Kidney (tissue), 14 donors: ENCODE results near the gene ASB2. TPM values are rescaled to one million over a fixed set of nuclear protein-coding genes. Genes with fewer than 3 reads are reported as not detected.

Source experiments
- DNase-seq, 5 donors: peaks; one replicate each; pipeline ENCODE4 v3.0.0-alpha.2; 2013 to 2020
- FAIRE-seq: peaks from 2 replicates; lab custom pipeline; 2012; peaks lifted over from hg19 to GRCh38; lab: Jason Lieb, UNC
- H3K27ac ChIP-seq, 2 donors: one replicate each; pipeline ENCODE4 v1.7.0; 2013; ENCODE audit warnings: low read depth in 2 of 2, low read length in 2 of 2, inconsistent platforms in 1 of 2
- H3K27me3 ChIP-seq: one replicate; pipeline ENCODE4 v1.7.1; 2013; ENCODE audit warnings: low read length, inconsistent platforms; ENCODE audit not compliant: control insufficient read depth, insufficient read depth
- H3K36me3 ChIP-seq, 3 donors: one replicate each; pipeline versions ENCODE4 v1.7.0 to v1.7.1; 2013; ENCODE audit warnings: low read length in 3 of 3, control low read depth in 1 of 3, inconsistent platforms in 1 of 3; ENCODE audit not compliant: insufficient read depth in 3 of 3, control insufficient read depth in 2 of 3
- H3K4me1 ChIP-seq, 3 donors: one replicate each; pipeline versions ENCODE4 v1.7.0 to v1.7.1; 2013; ENCODE audit warnings: low read length in 3 of 3, inconsistent platforms in 1 of 3, low read depth in 1 of 3; ENCODE audit not compliant: control insufficient read depth in 2 of 3, insufficient read depth in 2 of 3
- H3K4me3 ChIP-seq, 3 donors: one replicate each; pipeline versions ENCODE4 v1.7.0 to v1.8.1; 2013; ENCODE audit warnings: low read length in 3 of 3, control low read depth in 1 of 3, inconsistent platforms in 1 of 3
- H3K9ac ChIP-seq, 3 donors: one replicate each; pipeline versions ENCODE4 v1.7.0 to v1.7.1; 2013; ENCODE audit warnings: low read length in 3 of 3, control low read depth in 1 of 3, inconsistent platforms in 1 of 3
- H3K9me3 ChIP-seq, 3 donors: one replicate each; pipeline versions ENCODE4 v1.7.0 to v1.7.1; 2013; ENCODE audit warnings: low read length in 3 of 3, control low read depth in 1 of 3, inconsistent platforms in 1 of 3; ENCODE audit not compliant: control insufficient read depth in 2 of 3, insufficient read depth in 1 of 3
- intact Hi-C: fragments of 100-400 bp; cut with DNase I; formaldehyde crosslinking; loops from one replicate; pipeline ENCODE4 v1.11.1; 2022
- polyA plus RNA-seq: library from polyadenylated mRNA; stranded (reverse); fragments of 350-450 nt; fragmentation: Illumina TruSeq; extraction: RNeasy Lipid Tissue Mini Kit (QIAGEN cat#74804); gene quantifications from one replicate; pipeline ENCODE4 v1.2.3, GENCODE V29; 2014; ENCODE audit warnings: low read depth, low replicate concordance; ENCODE audit not compliant: insufficient read depth
- total RNA-seq: library from RNA; stranded (reverse); fragmentation: NEBNext Ultra II Directional; extraction: Animal tissue kit (Norgen Biotek cat#: 25700); gene quantifications from one replicate; pipeline ENCODE4 v1.2.1, GENCODE V29; 2021
- TF ChIP-seq, protein P1 (sequence below): IDR thresholded peaks from 3 replicates; pipeline ENCODE4 v1.5.1; 2012; ENCODE audit warnings: mild to moderate bottlenecking, moderate library complexity, borderline replicate concordance; ENCODE audit not compliant: insufficient read depth; ENCODE audit errors: extremely low read depth
- donor health status: control.
- donor health status: control.
- donor health status: control.
- donor health status: control.
- donor health status: control.
- donor health status: DM: yes; HTN: yes; CAD: no.
- donor health status: Normal renal cell carcinoma (clear cell type).

Gene ASB2
- total and polyA plus RNA-seq, 2 donors from 2014 or later: 0.97 to 3.7 TPM

DNA sequence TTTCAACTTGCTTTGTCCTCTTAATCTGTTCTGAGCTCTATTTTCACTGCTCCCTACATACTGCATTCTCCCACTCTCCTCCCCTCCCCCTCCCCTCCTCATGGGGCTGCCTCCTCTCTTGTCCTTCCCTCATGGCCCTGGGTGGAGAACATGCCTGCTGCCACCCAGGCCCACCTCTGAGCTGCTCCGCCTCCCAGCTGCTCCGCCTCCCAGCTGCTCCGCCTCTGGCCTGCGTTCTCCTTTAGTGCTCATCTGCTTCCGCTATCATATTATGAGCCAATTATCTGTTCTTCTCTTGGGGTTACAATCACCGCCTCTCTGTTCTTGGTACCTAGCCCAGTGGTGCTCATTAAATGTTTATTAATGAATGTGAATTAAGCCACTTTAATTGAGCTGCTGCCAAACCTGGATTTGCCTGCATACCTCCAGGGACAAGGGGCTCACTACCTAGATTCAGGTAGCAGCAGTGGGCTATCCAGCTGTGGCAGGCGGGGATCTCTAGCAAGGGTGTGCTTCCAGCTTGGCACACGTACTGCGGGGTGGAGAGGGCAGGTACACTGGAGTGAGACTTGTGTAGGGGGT lies 81.3 kb downstream of the ASB2 start:
- no peaks in the 10 kb centered on the region for H3K4me1 ChIP-seq
- no peaks in the 10 kb centered on the region for H3K27me3 ChIP-seq
- no peak overlapping the region for H3K27ac ChIP-seq
- no peak overlapping the region for H3K9ac ChIP-seq
- DNase-seq (peak in 1 of 5 donors; percentile 35), FAIRE-seq (no peak)
- intact Hi-C loops: no loop called here
- no peaks in the 10 kb centered on the region for H3K9me3 ChIP-seq
- TF ChIP-seq, protein P1, sequence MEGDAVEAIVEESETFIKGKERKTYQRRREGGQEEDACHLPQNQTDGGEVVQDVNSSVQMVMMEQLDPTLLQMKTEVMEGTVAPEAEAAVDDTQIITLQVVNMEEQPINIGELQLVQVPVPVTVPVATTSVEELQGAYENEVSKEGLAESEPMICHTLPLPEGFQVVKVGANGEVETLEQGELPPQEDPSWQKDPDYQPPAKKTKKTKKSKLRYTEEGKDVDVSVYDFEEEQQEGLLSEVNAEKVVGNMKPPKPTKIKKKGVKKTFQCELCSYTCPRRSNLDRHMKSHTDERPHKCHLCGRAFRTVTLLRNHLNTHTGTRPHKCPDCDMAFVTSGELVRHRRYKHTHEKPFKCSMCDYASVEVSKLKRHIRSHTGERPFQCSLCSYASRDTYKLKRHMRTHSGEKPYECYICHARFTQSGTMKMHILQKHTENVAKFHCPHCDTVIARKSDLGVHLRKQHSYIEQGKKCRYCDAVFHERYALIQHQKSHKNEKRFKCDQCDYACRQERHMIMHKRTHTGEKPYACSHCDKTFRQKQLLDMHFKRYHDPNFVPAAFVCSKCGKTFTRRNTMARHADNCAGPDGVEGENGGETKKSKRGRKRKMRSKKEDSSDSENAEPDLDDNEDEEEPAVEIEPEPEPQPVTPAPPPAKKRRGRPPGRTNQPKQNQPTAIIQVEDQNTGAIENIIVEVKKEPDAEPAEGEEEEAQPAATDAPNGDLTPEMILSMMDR: no peak
- H3K4me3 ChIP-seq: no peak overlapping the region
- H3K36me3 ChIP-seq: no peaks in the 10 kb centered on the region

DNA sequence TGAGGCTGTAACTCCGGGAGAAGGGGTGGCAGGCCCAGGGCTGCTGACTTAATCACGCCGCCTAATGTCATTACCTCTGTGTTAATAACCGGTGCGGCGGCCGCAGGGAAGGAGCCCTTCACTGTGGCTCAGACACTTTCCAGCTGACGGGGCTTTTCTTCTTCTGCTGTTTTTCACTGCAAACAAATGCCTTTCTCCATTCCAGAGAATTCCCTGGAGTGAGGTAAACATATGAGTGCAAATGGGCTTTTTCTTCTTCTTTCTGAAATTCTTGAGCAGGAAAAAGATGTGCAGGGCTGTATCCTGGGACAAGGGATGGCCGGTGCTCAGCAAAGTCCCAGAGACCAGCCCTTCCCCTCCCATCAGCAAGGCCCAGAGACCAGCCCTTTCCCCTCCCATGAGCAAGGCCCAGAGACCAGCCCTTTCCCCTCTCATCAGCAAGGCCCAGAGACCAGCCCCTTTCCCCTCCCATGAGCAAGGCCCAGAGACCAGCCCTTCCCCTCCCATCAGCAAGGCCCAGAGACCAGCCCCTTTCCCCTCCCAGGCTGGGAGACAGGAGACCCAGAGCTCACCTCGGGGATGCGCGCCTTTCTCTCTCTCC lies 82.6 kb downstream of the ASB2 start:
- Histone ChIP-seq H3K36me3 (no peaks in the 10 kb centered on the region), H3K27ac (no peak overlapping the region), H3K27me3 (no peaks in the 10 kb centered on the region), H3K9ac (no peak overlapping the region), H3K9me3 (no peaks in the 10 kb centered on the region), H3K4me3 (no peak overlapping the region), H3K4me1 (no peaks in the 10 kb centered on the region)
- FAIRE-seq (no peak), DNase-seq (peak in 2 of 5 donors; percentile 58 to 62)
- intact Hi-C loops: no loop called here
- TF ChIP-seq, protein P1: no peak

DNA sequence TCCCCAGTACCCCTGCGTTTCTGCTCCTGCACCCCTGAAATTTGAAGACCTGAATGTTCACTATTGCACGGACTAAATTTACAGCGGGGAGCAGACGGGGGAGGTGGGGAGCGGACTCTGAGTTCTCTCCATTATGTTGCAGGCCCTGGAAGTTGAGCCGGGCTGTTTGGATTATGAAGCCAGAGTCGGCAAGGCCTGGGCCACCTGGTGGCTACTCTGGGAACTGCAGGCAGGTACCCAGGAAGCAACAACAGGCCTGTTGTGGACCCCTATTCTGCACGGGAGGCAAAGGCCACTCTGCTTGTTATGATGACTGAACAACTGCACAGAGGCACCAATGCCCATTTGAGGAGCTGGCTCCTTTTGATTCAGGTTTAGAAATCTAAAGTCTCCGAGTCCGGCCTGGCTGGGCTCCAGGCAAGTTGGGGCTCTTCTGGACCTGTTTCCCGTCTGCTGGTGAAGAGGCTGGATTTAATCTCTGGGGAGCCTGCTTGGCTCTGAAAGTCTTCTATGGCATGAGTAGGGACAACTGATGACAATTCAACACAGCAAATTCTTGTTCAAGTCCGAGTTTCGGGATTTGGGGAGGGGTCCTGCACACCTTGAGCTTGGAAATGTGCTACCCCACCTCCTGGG lies 83.3 kb downstream of the ASB2 start:
- TF ChIP-seq, protein P1: peak; percentile 93
- Histone ChIP-seq H3K36me3 (no peaks in the 10 kb centered on the region), H3K9ac (no peak overlapping the region), H3K27me3 (no peaks in the 10 kb centered on the region), H3K27ac (no peak overlapping the region), H3K4me1 (no peaks in the 10 kb centered on the region), H3K4me3 (no peak overlapping the region), H3K9me3 (no peaks in the 10 kb centered on the region)
- DNase-seq (peak; percentile 77 to 87 (median 84)), FAIRE-seq (no peak)
- intact Hi-C loops: no loop called here
